AG10803 (cell line): Measurements from ENCODE around the gene F2.
A peak's percentile ranks its signal among the peaks of the same experiment; 100 is the strongest.
"Not testable (repeated sequence)": the region's sequence is repeated elsewhere in the genome, so short reads cannot be mapped to it uniquely, and the experiment has no call there.

ENCODE experiments used
- DNase-seq: peaks from one replicate; pipeline ENCODE4 v3.0.0; 2010; ENCODE audit warnings: low read depth
- H3K4me3 ChIP-seq: 2 replicates; pipeline ENCODE4 v1.5.1; 2011; ENCODE audit warnings: mild to moderate bottlenecking, low read length, control low read depth
- TF ChIP-seq, protein P1 (sequence below): conservative IDR thresholded peaks from 2 replicates; pipeline ENCODE4 v1.5.1; 2011; ENCODE audit warnings: mild to moderate bottlenecking, low read length, control low read depth, inconsistent platforms

Gene F2

DNA sequence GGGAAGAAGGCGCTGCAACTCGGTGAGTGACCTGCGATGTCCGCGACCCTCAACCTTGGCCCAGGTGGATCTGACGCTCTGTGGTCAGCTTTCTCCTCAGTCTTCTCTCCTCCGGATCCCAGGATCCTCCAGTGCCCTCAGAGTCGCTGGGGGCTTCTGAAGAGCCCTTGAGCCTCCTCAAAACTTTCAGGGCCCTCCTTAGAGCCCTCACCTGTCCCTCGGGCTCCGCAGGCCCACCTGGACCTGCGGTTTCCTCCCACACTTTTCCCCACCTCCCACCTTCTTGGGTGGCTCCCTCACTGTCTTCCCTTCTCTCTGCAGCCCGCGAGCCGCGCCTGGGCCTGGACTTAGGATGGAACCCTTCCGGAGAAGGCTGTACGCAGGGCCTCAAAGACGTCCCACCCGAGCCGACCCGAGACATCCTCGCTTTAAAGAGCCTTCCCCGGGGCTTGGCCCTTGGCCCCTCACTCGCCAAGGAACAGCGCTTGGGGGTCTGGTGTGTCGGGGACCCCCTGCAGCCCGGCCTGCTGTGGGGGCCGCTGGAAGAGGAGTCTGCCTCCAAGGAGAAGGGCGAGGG lies 17.8 kb upstream of the F2 start:
- peak overlapping the region; percentile 99 for H3K4me3 ChIP-seq
- TF ChIP-seq, protein P1, sequence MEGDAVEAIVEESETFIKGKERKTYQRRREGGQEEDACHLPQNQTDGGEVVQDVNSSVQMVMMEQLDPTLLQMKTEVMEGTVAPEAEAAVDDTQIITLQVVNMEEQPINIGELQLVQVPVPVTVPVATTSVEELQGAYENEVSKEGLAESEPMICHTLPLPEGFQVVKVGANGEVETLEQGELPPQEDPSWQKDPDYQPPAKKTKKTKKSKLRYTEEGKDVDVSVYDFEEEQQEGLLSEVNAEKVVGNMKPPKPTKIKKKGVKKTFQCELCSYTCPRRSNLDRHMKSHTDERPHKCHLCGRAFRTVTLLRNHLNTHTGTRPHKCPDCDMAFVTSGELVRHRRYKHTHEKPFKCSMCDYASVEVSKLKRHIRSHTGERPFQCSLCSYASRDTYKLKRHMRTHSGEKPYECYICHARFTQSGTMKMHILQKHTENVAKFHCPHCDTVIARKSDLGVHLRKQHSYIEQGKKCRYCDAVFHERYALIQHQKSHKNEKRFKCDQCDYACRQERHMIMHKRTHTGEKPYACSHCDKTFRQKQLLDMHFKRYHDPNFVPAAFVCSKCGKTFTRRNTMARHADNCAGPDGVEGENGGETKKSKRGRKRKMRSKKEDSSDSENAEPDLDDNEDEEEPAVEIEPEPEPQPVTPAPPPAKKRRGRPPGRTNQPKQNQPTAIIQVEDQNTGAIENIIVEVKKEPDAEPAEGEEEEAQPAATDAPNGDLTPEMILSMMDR: no peak
- DNase-seq: no peak

DNA sequence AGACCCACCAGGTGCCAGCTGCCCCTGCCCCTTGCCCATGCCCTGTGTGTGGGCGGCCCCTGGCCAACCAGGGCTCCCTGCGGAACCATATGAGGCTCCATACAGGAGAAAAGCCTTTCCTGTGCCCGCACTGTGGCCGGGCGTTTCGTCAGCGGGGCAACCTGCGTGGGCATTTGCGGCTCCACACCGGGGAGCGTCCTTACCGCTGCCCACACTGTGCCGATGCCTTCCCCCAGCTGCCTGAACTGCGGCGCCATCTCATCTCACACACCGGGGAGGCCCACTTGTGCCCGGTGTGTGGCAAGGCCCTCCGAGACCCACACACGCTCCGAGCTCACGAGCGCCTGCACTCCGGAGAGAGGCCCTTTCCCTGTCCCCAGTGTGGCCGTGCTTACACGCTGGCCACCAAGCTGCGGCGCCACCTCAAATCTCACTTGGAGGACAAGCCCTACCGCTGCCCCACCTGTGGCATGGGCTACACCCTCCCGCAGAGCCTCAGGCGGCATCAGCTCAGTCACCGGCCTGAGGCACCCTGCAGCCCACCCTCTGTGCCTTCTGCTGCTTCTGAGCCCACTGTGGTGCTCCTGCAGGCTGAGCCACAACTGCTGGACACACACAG lies 13.8 kb upstream of the F2 start:
- DNase-seq: no peak
- TF ChIP-seq, protein P1: no peak
- H3K4me3 ChIP-seq: no peak overlapping the region

DNA sequence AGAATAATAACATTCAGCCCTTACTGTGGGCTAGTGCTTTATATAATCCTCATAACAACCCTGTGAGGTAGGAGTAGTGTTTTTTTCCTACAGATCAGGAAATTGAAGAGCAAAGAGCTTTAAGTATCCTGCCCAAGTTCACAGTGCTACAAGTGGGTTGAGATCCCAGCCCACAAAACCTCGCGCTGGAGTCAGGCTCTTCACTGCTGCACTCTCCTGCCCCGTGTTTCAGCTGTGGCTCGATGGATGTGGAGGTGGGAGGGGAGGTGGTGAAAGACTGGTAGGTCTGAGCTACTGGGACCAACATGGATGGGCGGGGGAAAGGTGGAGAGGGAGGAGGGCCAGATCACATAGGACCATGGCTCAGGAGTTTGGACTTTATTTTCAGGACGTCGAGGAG lies 12.1 kb upstream of the F2 start:
- no peak for DNase-seq
- TF ChIP-seq, protein P1: no peak
- H3K4me3 ChIP-seq: no peak overlapping the region

DNA sequence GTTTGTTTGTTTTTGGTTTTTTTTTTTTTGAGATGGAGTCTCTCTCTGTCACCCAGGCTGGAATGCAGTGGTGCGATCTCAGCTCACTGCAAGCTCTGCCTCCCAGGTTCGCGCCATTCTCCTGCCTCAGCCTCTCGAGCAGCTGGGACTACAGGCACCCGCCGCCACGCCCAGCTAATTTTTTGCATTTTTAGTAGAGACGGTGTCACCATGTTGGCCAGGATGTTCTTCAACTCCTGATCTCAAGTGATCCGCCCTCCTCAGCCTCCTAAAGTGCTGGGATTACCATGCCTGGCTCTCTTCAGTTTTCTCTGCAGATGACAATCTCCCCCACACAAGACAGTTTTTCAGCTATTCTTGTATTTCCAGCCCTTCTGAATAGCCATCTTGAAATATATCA lies 9.7 kb upstream of the F2 start:
- not testable (repeated sequence) for DNase-seq, H3K4me3 ChIP-seq

DNA sequence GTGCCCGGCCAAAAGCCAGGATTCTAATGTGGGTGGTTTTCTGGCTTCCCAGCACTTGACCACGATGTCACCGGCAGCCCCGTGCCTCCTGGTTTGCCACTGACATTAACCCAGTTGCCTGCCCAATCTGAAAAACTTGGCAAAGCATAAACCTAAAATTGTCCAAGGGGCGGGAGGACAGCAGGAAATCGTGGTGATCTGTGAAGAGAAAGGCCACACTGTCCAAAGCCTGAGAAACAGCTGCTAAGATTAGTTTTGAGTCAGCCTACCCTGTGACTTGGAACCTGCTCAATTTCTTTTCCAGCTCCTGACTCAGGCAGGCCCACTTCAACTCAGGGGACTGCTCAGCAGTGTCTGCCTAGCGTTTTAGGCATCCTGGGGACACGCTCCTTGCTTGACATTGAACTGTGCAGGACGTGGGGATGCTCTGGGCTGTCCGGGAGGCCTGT lies 8.2 kb upstream of the F2 start:
- H3K4me3 ChIP-seq: no peak overlapping the region
- peak; percentile 96 for DNase-seq
- TF ChIP-seq, protein P1: no peak

DNA sequence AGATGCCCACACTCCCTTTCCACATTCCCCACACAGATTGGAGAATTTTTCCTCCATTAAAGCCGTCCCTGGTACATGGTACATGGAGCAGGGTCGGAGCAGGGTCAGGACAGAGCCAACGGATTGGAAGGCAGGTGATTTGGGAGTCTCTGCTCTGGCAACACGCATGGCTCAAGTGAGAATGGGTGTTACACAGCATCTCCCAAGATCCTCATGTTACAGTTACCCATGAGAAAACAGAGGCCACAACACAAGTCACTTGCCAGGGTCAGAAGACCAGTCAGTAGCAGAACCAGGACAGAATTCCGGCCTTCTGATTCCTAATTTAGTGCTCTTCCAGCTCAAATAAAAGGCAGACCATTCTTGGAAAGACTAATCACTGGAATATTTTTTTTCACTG lies 7.7 kb upstream of the F2 start:
- no peak overlapping the region for H3K4me3 ChIP-seq
- TF ChIP-seq, protein P1: no peak
- peak; percentile 50 for DNase-seq

DNA sequence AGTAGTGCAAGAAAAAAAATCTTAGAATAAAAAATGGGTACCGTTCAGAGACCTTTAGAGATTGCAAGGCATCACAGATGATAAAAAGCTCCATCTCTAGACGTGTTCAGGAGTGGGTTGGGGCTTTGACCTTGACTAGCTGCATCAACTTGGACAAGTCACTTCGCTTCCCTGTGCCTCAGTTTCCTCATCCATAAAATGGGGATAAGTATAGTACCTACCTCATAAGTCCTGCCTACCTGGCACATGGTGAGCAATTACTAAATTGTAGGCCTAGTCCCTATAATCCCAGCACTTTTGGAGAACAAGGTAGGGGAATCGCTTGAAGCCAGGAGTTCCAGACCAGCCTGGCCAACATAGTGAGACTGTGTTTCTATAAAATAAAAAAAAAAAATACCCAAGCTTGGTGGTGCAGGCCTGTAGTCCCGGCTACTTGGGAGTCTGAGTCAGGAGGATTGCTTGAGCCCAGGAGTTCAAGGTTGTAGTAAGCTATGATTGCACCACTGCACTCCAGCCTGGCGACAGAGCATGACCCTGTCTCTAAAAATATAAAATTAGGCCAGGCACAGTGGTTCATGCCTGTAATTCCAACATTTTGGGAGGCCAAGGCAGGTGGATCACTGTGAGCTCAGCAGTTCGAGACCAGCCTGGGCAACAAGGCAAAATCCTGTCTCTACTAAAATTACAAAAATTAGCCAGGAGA lies 6.0 kb upstream of the F2 start:
- no peak overlapping the region for H3K4me3 ChIP-seq
- TF ChIP-seq, protein P1: no peak

DNA sequence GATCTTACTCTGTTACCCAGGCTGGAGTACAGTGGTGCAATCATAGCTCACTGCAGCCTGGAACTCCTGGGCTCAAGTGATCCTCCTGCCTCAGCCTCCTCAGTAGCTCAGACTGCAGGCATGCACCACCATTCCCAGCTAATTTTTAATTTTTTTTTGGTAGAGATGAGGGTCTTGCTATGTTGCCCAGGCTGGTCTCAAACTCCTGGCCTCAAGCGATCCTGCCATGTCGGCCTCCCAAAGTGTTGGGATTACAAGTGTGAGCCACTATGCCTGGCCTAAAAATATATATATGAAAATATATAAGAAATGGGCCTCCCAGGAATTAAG lies 1.2 kb upstream of the F2 start:
- not testable (repeated sequence) for DNase-seq, H3K4me3 ChIP-seq

More for the DNA sequence above, 6.0 kb upstream of the F2 start:
- peak; percentile 13 for DNase-seq
